Lung (tissue), 12 donors: Measurements from ENCODE around the gene NCOA7. TPM values are rescaled to one million over a fixed set of nuclear protein-coding genes. Genes with fewer than 3 reads are reported as not detected.

Experiments
- ATAC-seq: fragments of 200-7000 bp; cut with Tn5 transposase; one replicate; pipeline ENCODE4 v1.9.1; 2020; ENCODE audit warnings: moderate number of reproducible peaks; ENCODE audit not compliant: insufficient read depth, low FRiP score
- DNase-seq, 3 donors: peaks; one replicate each; pipeline ENCODE4 v3.0.0-alpha.2; 2013 to 2017
- H3K27ac ChIP-seq, 2 donors: one replicate each; pipeline ENCODE4 v1.5.1; 2013; ENCODE audit warnings: mild to moderate bottlenecking in 2 of 2, moderate library complexity in 2 of 2, control low read depth in 1 of 2, inconsistent platforms in 1 of 2, low read depth in 1 of 2, low read length in 1 of 2
- H3K27me3 ChIP-seq, 3 donors: one replicate each; pipeline ENCODE4 v1.5.1; 2013; ENCODE audit warnings: low read length in 2 of 3; ENCODE audit not compliant: control insufficient read depth in 3 of 3, insufficient read depth in 3 of 3
- H3K36me3 ChIP-seq, 4 donors: one replicate each; pipeline ENCODE4 v1.5.1; 2013; ENCODE audit warnings: low read length in 4 of 4, mild to moderate bottlenecking in 1 of 4, moderate library complexity in 1 of 4; ENCODE audit not compliant: control insufficient read depth in 4 of 4, insufficient read depth in 4 of 4
- H3K4me1 ChIP-seq, 5 donors: one replicate each; pipeline ENCODE4 v1.5.1; 2013; ENCODE audit warnings: low read length in 5 of 5, mild to moderate bottlenecking in 2 of 5, moderate library complexity in 1 of 5; ENCODE audit not compliant: control insufficient read depth in 5 of 5, insufficient read depth in 5 of 5
- H3K4me3 ChIP-seq: one replicate; pipeline ENCODE4 v1.5.1; 2013; ENCODE audit warnings: mild to moderate bottlenecking, control low read depth, moderate library complexity
- H3K9ac ChIP-seq, 2 donors: one replicate each; pipeline ENCODE4 v1.5.1; 2013; ENCODE audit warnings: low read length in 2 of 2, control low read depth in 1 of 2; ENCODE audit not compliant: insufficient read depth in 1 of 2
- H3K9me3 ChIP-seq, 4 donors: one replicate each; pipeline ENCODE4 v1.5.1; 2013; ENCODE audit warnings: low read length in 3 of 4, mild to moderate bottlenecking in 1 of 4, moderate library complexity in 1 of 4; ENCODE audit not compliant: control insufficient read depth in 4 of 4, insufficient read depth in 3 of 4
- CTCF ChIP-seq: IDR thresholded peaks from 2 replicates; pipeline ENCODE4 v1.5.1; 2012; ENCODE audit warnings: mild to moderate bottlenecking; ENCODE audit errors: control extremely low read depth, extremely low read depth
- WGBS, 2 donors: extraction: QIAGEN DNeasy Blood & Tissue Kit; methylation state at CpG; one replicate each; pipeline ENCODE4 v1.1.7; 2013; 5-methylcytosine and 5-hydroxymethylcytosine counted together
- polyA plus RNA-seq, 2 donors: library from polyadenylated mRNA; stranded (reverse); fragments of 200-250 nt; gene quantifications; one replicate each; pipeline ENCODE4 v1.2.1, GENCODE V29; 2013
- total RNA-seq, 2 donors: library from RNA; depleted of rRNA in 1 of 2; stranded (reverse); fragments of >200 nt in 1 of 2; gene quantifications; one replicate each; pipeline ENCODE4 v1.2.1, GENCODE V29; 2014 to 2021
- donor health status: control.
- donor health status: control.
- donor health status: Bipolar disorder and iron deficiency.
- donor health status: healthy.
- donor health status: DM: yes; HTN: yes; CAD: no.

The NCOA7 gene
- total and polyA plus RNA-seq, 4 donors, result 28.9 to 81.4 (median 57.2) TPM

GRCh38 chr6:125819535-125820326 is 29.0 kb downstream of the NCOA7 start:
- TF ChIP-seq CTCF, result no peak
- DNase-seq (no peak), ATAC-seq (no peak)
- Histone ChIP-seq H3K9ac (no peak overlapping the region), H3K9me3 (no peaks in the 10 kb centered on the region), H3K27ac (no peak overlapping the region), H3K27me3 (no peaks in the 10 kb centered on the region), H3K4me3 (no peak overlapping the region), H3K36me3 (no peaks in the 10 kb centered on the region), H3K4me1 (peaks cover 7 to 33% (median 8%) of the 10 kb centered on the region in 5 donors)
- WGBS, 2 donors, result 85 to 88% methylated on average over 4 of the region's 4 CpGs

- Histone ChIP-seq H3K27me3 (no peaks in the 10 kb centered on the region), H3K36me3 (no peaks in the 10 kb centered on the region), H3K4me3 (no peak overlapping the region), H3K9me3 (no peaks in the 10 kb centered on the region), H3K27ac (no peak overlapping the region), H3K4me1 (peaks cover 3 to 14% (median 8%) of the 10 kb centered on the region in 5 donors), H3K9ac (no peak overlapping the region)
- DNase-seq, result peak in 2 of 3 donors; percentile 51 to 65
- no peak for TF ChIP-seq CTCF
- ATAC-seq, result peak; percentile 37
- 35 to 42% methylated on average over 3 of the region's 3 CpGs for WGBS, 2 donors
Measured at GRCh38 chr6:125821825-125822281, 31.1 kb downstream of the NCOA7 start.

- H3K4me3 ChIP-seq, result no peak overlapping the region
- no peaks in the 10 kb centered on the region for H3K9me3 ChIP-seq
- no peaks in the 10 kb centered on the region for H3K36me3 ChIP-seq
- H3K27ac ChIP-seq, result no peak overlapping the region
- H3K9ac ChIP-seq, result no peak overlapping the region
- DNase-seq, result no peak
- no peak for ATAC-seq
- H3K4me1 ChIP-seq, result peaks cover 2 to 14% (median 8%) of the 10 kb centered on the region in 5 donors
- no peaks in the 10 kb centered on the region for H3K27me3 ChIP-seq
- 83 to 85% methylated on average over 2 of the region's 2 CpGs for WGBS, 2 donors
- no peak for TF ChIP-seq CTCF
Measured at GRCh38 chr6:125823180-125823579, 32.4 kb downstream of the NCOA7 start.
